ENCODE measurements around the gene SH3PXD2B.

GRCh38 chr5:172395483-172395882, 58.8 kb downstream of the SH3PXD2B start:
- TF ChIP-seq CTCF (IDR thresholded peaks at IDR 0.05) (no peak), POLR2A (IDR thresholded peaks at IDR 0.05) (no peak), EP300 (IDR thresholded peaks at IDR 0.05) (no peak)

Data from tibial nerve (tissue), 4 donors.